ENCODE measurements around the gene RBM20.

RBM20 gene

GRCh38 chr10:110818311-110819256 lies 174.4 kb downstream of the RBM20 start:
- DNase-seq = no peak

- DNase-seq = no peak
Observed at GRCh38 chr10:110820321-110820814, 176.2 kb downstream of the RBM20 start.

- no peak for DNase-seq
Observed at GRCh38 chr10:110821508-110821907, 177.4 kb downstream of the RBM20 start.

- peak; percentile 60 for DNase-seq
Observed at GRCh38 chr10:110822035-110822711, 178.0 kb downstream of the RBM20 start.

- no peak for DNase-seq
Observed at GRCh38 chr10:110822712-110823311, 178.7 kb downstream of the RBM20 start.

- no peak for DNase-seq
Observed at GRCh38 chr10:110824152-110824441, 180.0 kb downstream of the RBM20 start.

- no peak for DNase-seq
Observed at GRCh38 chr10:110824660-110825059, 180.5 kb downstream of the RBM20 start.

GRCh38 chr10:110825508-110825907 lies 181.4 kb downstream of the RBM20 start:
- no peak for DNase-seq

- DNase-seq = no peak
Observed at GRCh38 chr10:110827410-110827809, 183.3 kb downstream of the RBM20 start.

- no peak for DNase-seq
Observed at GRCh38 chr10:110827875-110828274, 183.7 kb downstream of the RBM20 start.

GRCh38 chr10:110828525-110828924 lies 184.4 kb downstream of the RBM20 start:
- no peak for DNase-seq

- no peak for DNase-seq
Observed at GRCh38 chr10:110829721-110830410, 185.7 kb downstream of the RBM20 start.

GRCh38 chr10:110833234-110833940 lies 189.3 kb downstream of the RBM20 start:
- no peak for DNase-seq

- DNase-seq = peak; percentile 63
Observed at GRCh38 chr10:110833941-110834628, 189.9 kb downstream of the RBM20 start.

- DNase-seq = peak; percentile 73
Observed at GRCh38 chr10:110834629-110835301, 190.6 kb downstream of the RBM20 start.

- no peak for DNase-seq
Observed at GRCh38 chr10:110835841-110836240, 191.7 kb downstream of the RBM20 start.

GRCh38 chr10:110836706-110837105 lies 192.6 kb downstream of the RBM20 start:
- no peak for DNase-seq

GRCh38 chr10:110837418-110838171 lies 193.5 kb downstream of the RBM20 start:
- no peak for DNase-seq

- DNase-seq = no peak
Observed at GRCh38 chr10:110840225-110840922, 196.2 kb downstream of the RBM20 start.

Data from hematopoietic multipotent progenitor cell treated with erythropoietin and hydrocortisone succinate and interleukin-3 and kit ligand, for 6 days (in vitro differentiated cells).